Caki2 (cell line): Measurements from ENCODE around the gene CYSRT1. TPM values are rescaled to one million over a fixed set of nuclear protein-coding genes. Genes with fewer than 3 reads are reported as not detected.

Experiments used
- DNase-seq: peaks from one replicate; pipeline ENCODE4 v3.0.0-alpha.2; 2015; ENCODE audit warnings: low read depth
- in situ Hi-C: cut with HindIII; loops from 2 replicates; pipeline ENCODE4 v1.10.0; 2016; ENCODE audit warnings: low sequenced_read_pairs, low pct_unique_long_range_greater_than_20kb, mixed read lengths
- total RNA-seq: library from RNA; depleted of rRNA; stranded (reverse); fragments of >200 nt; shearing (Covaris generic); gene quantifications from 2 replicates; pipeline ENCODE4 v1.2.3, GENCODE V29; 2014; ENCODE audit warnings: low replicate concordance; rRNA removed

CYSRT1 gene
- total RNA-seq, 1 experiment from 2014 or later, result 0.61 TPM

- in situ Hi-C loops, result no loop called here
- no peak for DNase-seq
Observed at GRCh38 chr9:137272241-137273094, 47.5 kb downstream of the CYSRT1 start.

- no peak for DNase-seq
- in situ Hi-C loops, result no loop called here
Observed at GRCh38 chr9:137273095-137273490, 48.1 kb downstream of the CYSRT1 start.

- in situ Hi-C loops, result no loop called here
Observed at GRCh38 chr9:137273611-137274320, 48.8 kb downstream of the CYSRT1 start.

GRCh38 chr9:137275203-137275587 is 50.2 kb downstream of the CYSRT1 start:
- DNase-seq, result no peak
- in situ Hi-C loops, result no loop called here

More at GRCh38 chr9:137273611-137274320, 48.8 kb downstream of the CYSRT1 start:
- no peak for DNase-seq

Other genes starting within 250 kb of the CYSRT1 start
- gene PTGDS, start 247.7 kb upstream of the CYSRT1 start, total RNA-seq, result not detected in 2 replicates
- gene LCNL1, start 242.2 kb upstream of the CYSRT1 start, total RNA-seq, result not detected in 2 replicates
- gene PAXX, start 232.8 kb upstream of the CYSRT1 start, total RNA-seq, result 129 and 137 TPM in 2 replicates
- not detected in 2 replicates for gene CLIC3, start 228.6 kb upstream of the CYSRT1 start, total RNA-seq
- gene ABCA2, start 196.9 kb upstream of the CYSRT1 start, total RNA-seq, result 19.0 and 23.5 TPM in 2 replicates
- gene FUT7, start 193.1 kb upstream of the CYSRT1 start, total RNA-seq, result not detected in 2 replicates
- gene NPDC1, start 179.0 kb upstream of the CYSRT1 start, total RNA-seq, result 31.8 and 45.1 TPM in 2 replicates
- not detected in 2 replicates for gene ENTPD2, start 171.1 kb upstream of the CYSRT1 start, total RNA-seq
- 51.2 and 55.0 TPM in 2 replicates for gene SAPCD2, start 154.6 kb upstream of the CYSRT1 start, total RNA-seq
- gene UAP1L1, start 147.7 kb upstream of the CYSRT1 start, total RNA-seq, result 2.1 and 2.3 TPM in 2 replicates
- 52.2 and 79.4 TPM in 2 replicates for gene MAN1B1, start 138.2 kb upstream of the CYSRT1 start, total RNA-seq
- gene DPP7, start 110.4 kb upstream of the CYSRT1 start, total RNA-seq, result 118 and 163 TPM in 2 replicates
- not detected in 2 replicates for gene GRIN1, start 86.0 kb upstream of the CYSRT1 start, total RNA-seq
- gene LRRC26, start 55.1 kb upstream of the CYSRT1 start, total RNA-seq, result 1.8 and 3.0 TPM in 2 replicates
- gene TMEM210, start 53.1 kb upstream of the CYSRT1 start, total RNA-seq, result not detected in 2 replicates
- gene ANAPC2, start 36.6 kb upstream of the CYSRT1 start, total RNA-seq, result 38.2 and 94.6 TPM in 2 replicates
- gene SSNA1, start 36.5 kb upstream of the CYSRT1 start, total RNA-seq, result 163 and 166 TPM in 2 replicates
- gene TPRN, start 24.4 kb upstream of the CYSRT1 start, total RNA-seq, result 13.9 and 15.2 TPM in 2 replicates
- 57.6 and 83.9 TPM in 2 replicates for gene TMEM203, start 19.5 kb upstream of the CYSRT1 start, total RNA-seq
- 8.1 and 8.3 TPM in 2 replicates for gene NDOR1, start 19.5 kb upstream of the CYSRT1 start, total RNA-seq
- gene RNF208, start 2.9 kb upstream of the CYSRT1 start, total RNA-seq, result not detected in 2 replicates
- gene RNF224, start 2.3 kb downstream of the CYSRT1 start, total RNA-seq, result not detected in 2 replicates
- gene SLC34A3, start 5.7 kb downstream of the CYSRT1 start, total RNA-seq, result not detected in 2 replicates
- gene TUBB4B, start 16.1 kb downstream of the CYSRT1 start, total RNA-seq, result 909 and 1,000 TPM in 2 replicates
- not detected in 2 replicates for gene STPG3, start 26.1 kb downstream of the CYSRT1 start, total RNA-seq
- 84.1 and 92.6 TPM in 2 replicates for gene NELFB, start 30.2 kb downstream of the CYSRT1 start, total RNA-seq
- 35.1 and 51.9 TPM in 2 replicates for gene TOR4A, start 52.6 kb downstream of the CYSRT1 start, total RNA-seq
- 0.17 and 2.0 TPM in 2 replicates for gene NRARP, start 77.1 kb downstream of the CYSRT1 start, total RNA-seq
- 0.84 and 5.3 TPM in 2 replicates for gene EXD3, start 198.0 kb downstream of the CYSRT1 start, total RNA-seq
- 5.1 and 5.5 TPM in 2 replicates for gene NOXA1, start 198.2 kb downstream of the CYSRT1 start, total RNA-seq
- gene ENTPD8, start 216.2 kb downstream of the CYSRT1 start, total RNA-seq, result not detected in 2 replicates
- 33.8 and 41.5 TPM in 2 replicates for gene NSMF, start 234.2 kb downstream of the CYSRT1 start, total RNA-seq